CD8-positive, alpha-beta memory T cell (primary cell): ENCODE measurements around the gene GAPDHS. TPM values are rescaled to one million over a fixed set of nuclear protein-coding genes. Genes with fewer than 3 reads are reported as not detected.

Source experiments
- CTCF ChIA-PET: fragments of 350-600 bp; sonication (Branson Sonifier 250); formaldehyde crosslinking; loops from one replicate; lab custom pipeline; 2021; ENCODE audit warnings: antibody characterized with exemption; lab: Charles Lee
- POLR2A ChIA-PET: fragments of 350-600 bp; sonication (Branson Sonifier 250); formaldehyde crosslinking; loops from one replicate; lab custom pipeline; 2021; ENCODE audit warnings: antibody characterized with exemption; lab: Charles Lee
- DNase-seq, 5 donors: peaks; one replicate each; pipeline versions ENCODE4 v3.0.0 to v3.0.0-alpha.2; 2020 to 2022; ENCODE audit warnings: mixed read lengths in 1 of 5
- H3K27ac ChIP-seq: one replicate; pipeline ENCODE4 v1.7.0; 2013; ENCODE audit warnings: low read depth, mild to moderate bottlenecking, low read length, moderate library complexity
- H3K27me3 ChIP-seq: 2 replicates; pipeline ENCODE4 v1.7.0; 2013; ENCODE audit warnings: low read length, mild to moderate bottlenecking; ENCODE audit not compliant: insufficient read depth, poor library complexity, severe bottlenecking
- H3K36me3 ChIP-seq: 2 replicates; pipeline ENCODE4 v1.7.0; 2013; ENCODE audit warnings: mild to moderate bottlenecking, low read length, moderate library complexity; ENCODE audit not compliant: insufficient read depth
- H3K4me1 ChIP-seq: 2 replicates; pipeline ENCODE4 v1.7.0; 2013; ENCODE audit warnings: mild to moderate bottlenecking, low read length, moderate library complexity; ENCODE audit not compliant: insufficient read depth
- H3K4me3 ChIP-seq: 2 replicates; pipeline ENCODE4 v1.7.0; 2013; ENCODE audit warnings: mild to moderate bottlenecking, low read length
- H3K9me3 ChIP-seq: 2 replicates; pipeline ENCODE4 v1.7.0; 2013; ENCODE audit warnings: mild to moderate bottlenecking, low read length
- H3K27ac Mint-ChIP-seq, 8 donors: one replicate each; pipeline ENCODE4 v1.8.0; 2020 to 2021; ENCODE audit warnings: mixed read lengths in 8 of 8, mild to moderate bottlenecking in 6 of 8, inconsistent platforms in 3 of 8, moderate library complexity in 3 of 8
- H3K27me3 Mint-ChIP-seq, 2 donors: one replicate each; pipeline ENCODE4 v1.8.0; 2020 to 2021; ENCODE audit warnings: mixed read lengths in 2 of 2, mild to moderate bottlenecking in 1 of 2, moderate library complexity in 1 of 2
- H3K36me3 Mint-ChIP-seq, 3 donors: one replicate each; pipeline ENCODE4 v1.8.0; 2020 to 2021; ENCODE audit warnings: mixed read lengths in 3 of 3, inconsistent platforms in 1 of 3, mild to moderate bottlenecking in 1 of 3
- H3K4me1 Mint-ChIP-seq, 3 donors: one replicate each; pipeline ENCODE4 v1.8.0; 2020 to 2021; ENCODE audit warnings: mixed read lengths in 3 of 3, inconsistent platforms in 1 of 3, mild to moderate bottlenecking in 1 of 3
- H3K4me3 Mint-ChIP-seq, 7 donors: one replicate each; pipeline ENCODE4 v1.8.0; 2020 to 2021; ENCODE audit warnings: mixed read lengths in 7 of 7, mild to moderate bottlenecking in 6 of 7, moderate library complexity in 4 of 7, inconsistent platforms in 2 of 7
- H3K9me3 Mint-ChIP-seq, 5 donors: one replicate each; pipeline ENCODE4 v1.8.0; 2020 to 2022; ENCODE audit warnings: mixed read lengths in 5 of 5, mild to moderate bottlenecking in 3 of 5, moderate library complexity in 2 of 5, inconsistent platforms in 1 of 5
- polyA plus RNA-seq: library from polyadenylated mRNA; unstranded; fragments of 300-500 nt; fragmentation: Illumina TruSeq; gene quantifications from one replicate; pipeline ENCODE4 v1.2.3, GENCODE V29; 2021
- total RNA-seq, 2 experiments: library from RNA; stranded (reverse); gene quantifications; one replicate each; pipeline ENCODE4 v1.2.3, GENCODE V29; 2021

Gene GAPDHS
- total and polyA plus RNA-seq, 3 experiments from 2014 or later, result not detected

DNA sequence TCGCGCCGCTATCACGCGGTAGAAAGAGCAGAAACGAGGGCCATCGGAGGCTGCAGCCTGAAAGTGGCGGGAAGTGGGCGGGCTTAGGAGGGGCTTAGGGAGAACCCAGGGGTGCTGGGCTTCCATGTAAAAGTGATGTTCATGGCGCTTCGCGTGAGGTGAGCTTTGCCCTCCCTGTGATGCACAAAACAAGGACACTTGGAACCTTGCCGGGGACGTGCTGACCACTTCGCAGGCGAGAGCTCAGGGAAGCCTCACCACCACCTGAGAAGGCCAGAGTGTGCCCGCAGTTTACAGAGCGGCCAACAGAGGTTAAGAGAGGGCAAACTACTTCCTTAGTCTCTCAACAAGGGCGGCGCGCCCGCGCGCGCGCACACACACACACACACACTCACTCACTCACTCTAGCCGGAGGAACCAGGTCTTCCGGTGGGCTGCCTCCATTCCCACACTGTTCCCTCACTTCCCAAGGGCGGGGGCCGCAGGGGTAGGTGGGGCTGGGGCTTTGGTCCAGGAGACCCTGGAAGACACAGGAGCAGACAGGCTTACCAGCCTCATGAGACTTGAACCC lies 651 bp downstream of the GAPDHS start:
- no peaks in the 10 kb centered on the region for H3K9me3 ChIP-seq
- peaks cover 6% of the 10 kb centered on the region for H3K4me1 ChIP-seq
- H3K27me3 ChIP-seq, result no peaks in the 10 kb centered on the region
- POLR2A ChIA-PET, result no interaction called here
- Mint-ChIP-seq H3K27me3 (peaks cover 25 to 34% of the 10 kb centered on the region in 2 donors), H3K4me3 (peak overlapping the region; percentile 18 to 79 (median 75)), H3K4me1 (peaks cover 9 to 14% (median 13%) of the 10 kb centered on the region in 3 donors), H3K27ac (peak overlapping the region in 5 of 8 donors; percentile 31 to 86 (median 60)), H3K9me3 (peaks cover 0 to 2% (median 0%) of the 10 kb centered on the region in 5 donors), H3K36me3 (peaks cover 0 to 4% (median 0%) of the 10 kb centered on the region in 3 donors)
- H3K36me3 ChIP-seq, result no peaks in the 10 kb centered on the region
- peak overlapping the region; percentile 49 for H3K4me3 ChIP-seq
- peak in 2 of 5 donors; percentile 34 to 61 for DNase-seq
- CTCF ChIA-PET, result no interaction called here
- H3K27ac ChIP-seq, result no peak overlapping the region

DNA sequence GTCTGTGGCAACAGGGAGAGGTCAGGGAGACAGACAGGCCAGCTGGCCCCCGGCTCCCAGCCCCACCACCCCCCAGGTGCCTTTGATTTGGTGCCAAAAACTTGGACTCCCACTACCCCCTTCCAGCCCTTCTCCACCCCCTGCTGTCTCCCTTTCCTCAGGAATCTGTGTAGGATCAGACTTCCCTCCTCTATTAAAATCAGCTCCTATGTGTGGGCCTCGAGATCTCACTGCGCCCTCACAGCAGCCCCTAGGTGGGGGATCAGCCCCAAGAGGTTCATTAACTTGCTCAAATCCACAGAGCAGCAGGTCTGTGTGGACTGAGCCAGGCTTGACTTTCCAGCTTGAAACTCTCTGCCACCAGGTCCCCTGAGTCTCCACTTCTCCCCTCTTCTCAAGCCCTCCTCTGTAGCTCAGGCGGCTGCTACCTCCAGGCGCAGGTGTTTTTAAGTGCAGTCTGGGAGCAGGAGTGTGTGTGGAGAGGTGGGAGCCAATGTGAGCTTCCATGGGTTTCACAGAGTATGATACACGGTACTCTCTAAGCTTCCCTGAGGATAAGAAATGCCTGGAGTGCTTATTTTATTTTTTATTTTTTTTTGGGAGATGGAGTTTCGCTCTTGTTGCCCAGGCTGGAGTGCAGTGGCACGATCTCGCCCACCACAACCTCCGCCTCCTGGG lies 1.7 kb downstream of the GAPDHS start:
- Mint-ChIP-seq H3K4me3 (no peak overlapping the region), H3K4me1 (peaks cover 9 to 14% (median 13%) of the 10 kb centered on the region in 3 donors), H3K27ac (peak overlapping the region in 1 of 8 donors; percentile 56), H3K36me3 (peaks cover 0 to 4% (median 0%) of the 10 kb centered on the region in 3 donors), H3K9me3 (peaks cover 0 to 2% (median 0%) of the 10 kb centered on the region in 5 donors), H3K27me3 (peaks cover 19 to 26% of the 10 kb centered on the region in 2 donors)
- H3K9me3 ChIP-seq, result no peaks in the 10 kb centered on the region
- H3K4me1 ChIP-seq, result peaks cover 6% of the 10 kb centered on the region
- ChIA-PET CTCF (interaction anchor here (0.8 to 1.3 kb wide), 3 partner anchors 13 to 25 kb away, joined by 3 read pairs; no protein-coding TSS in a partner anchor), POLR2A (no interaction called here)
- no peaks in the 10 kb centered on the region for H3K27me3 ChIP-seq
- no peak for DNase-seq
- H3K27ac ChIP-seq, result no peak overlapping the region
- H3K36me3 ChIP-seq, result no peaks in the 10 kb centered on the region
- H3K4me3 ChIP-seq, result no peak overlapping the region

DNA sequence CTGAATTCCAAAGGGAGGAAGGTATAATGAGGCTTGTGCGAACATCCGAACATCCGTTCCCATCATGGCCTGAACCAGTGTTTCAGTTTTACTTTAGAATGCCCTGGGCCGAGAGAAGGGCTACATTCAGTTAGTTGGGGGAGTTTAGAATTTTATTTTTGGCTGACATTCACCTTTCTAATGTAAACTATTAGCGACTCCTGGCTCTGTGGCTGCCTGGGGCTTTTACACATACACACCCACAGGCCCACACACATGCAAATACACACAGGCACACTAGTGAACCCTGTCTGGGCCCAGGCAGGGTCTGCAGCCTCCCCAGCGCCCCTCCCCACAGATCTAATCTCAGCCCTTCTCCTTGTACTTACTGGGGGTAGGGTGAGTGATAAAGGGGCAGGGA lies 6.1 kb downstream of the GAPDHS start:
- Histone ChIP-seq H3K4me1 (peaks cover under 1% of the 10 kb centered on the region), H3K27ac (no peak overlapping the region), H3K36me3 (no peaks in the 10 kb centered on the region), H3K4me3 (no peak overlapping the region), H3K9me3 (no peaks in the 10 kb centered on the region), H3K27me3 (no peaks in the 10 kb centered on the region)
- Mint-ChIP-seq H3K4me3 (no peak overlapping the region), H3K27ac (peak overlapping the region in 1 of 8 donors; percentile 2), H3K4me1 (peaks cover under 1 to 6% (median 2%) of the 10 kb centered on the region in 3 donors), H3K9me3 (no peaks in the 10 kb centered on the region), H3K27me3 (peaks cover 1 to 4% of the 10 kb centered on the region in 2 donors), H3K36me3 (no peaks in the 10 kb centered on the region)
- POLR2A ChIA-PET, result no interaction called here
- no peak for DNase-seq
- CTCF ChIA-PET, result no interaction called here

DNA sequence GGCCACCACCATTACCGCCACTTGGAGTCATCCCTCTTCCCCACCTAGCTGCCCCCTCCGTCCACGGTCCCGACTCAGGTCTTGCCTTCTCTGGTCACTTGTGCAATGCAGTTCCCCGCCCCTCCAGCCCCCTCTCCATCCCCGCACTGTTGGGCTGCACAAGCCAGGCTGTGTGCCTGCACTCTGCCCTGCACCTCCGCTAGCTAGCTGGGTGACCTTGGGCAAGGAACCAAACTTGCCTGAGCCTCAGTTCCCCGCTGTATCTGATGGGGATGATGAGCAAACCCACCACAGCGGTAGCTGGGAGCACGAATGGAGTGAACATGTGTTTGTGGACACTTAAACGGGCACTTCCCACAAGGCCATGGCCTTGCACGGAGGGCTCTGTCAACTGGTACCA lies 6.6 kb downstream of the GAPDHS start:
- H3K4me3 ChIP-seq, result no peak overlapping the region
- no peaks in the 10 kb centered on the region for H3K36me3 ChIP-seq
- no peak overlapping the region for H3K27ac ChIP-seq
- H3K4me1 ChIP-seq, result peaks cover 6% of the 10 kb centered on the region
- Mint-ChIP-seq H3K27me3 (peaks cover 1 to 4% of the 10 kb centered on the region in 2 donors), H3K9me3 (no peaks in the 10 kb centered on the region), H3K4me3 (no peak overlapping the region), H3K27ac (no peak overlapping the region), H3K4me1 (peaks cover 5 to 10% (median 6%) of the 10 kb centered on the region in 3 donors), H3K36me3 (peaks cover 0 to 1% (median 0%) of the 10 kb centered on the region in 3 donors)
- DNase-seq, result no peak
- H3K9me3 ChIP-seq, result no peaks in the 10 kb centered on the region
- ChIA-PET POLR2A (no interaction called here), CTCF (no interaction called here)
- no peaks in the 10 kb centered on the region for H3K27me3 ChIP-seq

DNA sequence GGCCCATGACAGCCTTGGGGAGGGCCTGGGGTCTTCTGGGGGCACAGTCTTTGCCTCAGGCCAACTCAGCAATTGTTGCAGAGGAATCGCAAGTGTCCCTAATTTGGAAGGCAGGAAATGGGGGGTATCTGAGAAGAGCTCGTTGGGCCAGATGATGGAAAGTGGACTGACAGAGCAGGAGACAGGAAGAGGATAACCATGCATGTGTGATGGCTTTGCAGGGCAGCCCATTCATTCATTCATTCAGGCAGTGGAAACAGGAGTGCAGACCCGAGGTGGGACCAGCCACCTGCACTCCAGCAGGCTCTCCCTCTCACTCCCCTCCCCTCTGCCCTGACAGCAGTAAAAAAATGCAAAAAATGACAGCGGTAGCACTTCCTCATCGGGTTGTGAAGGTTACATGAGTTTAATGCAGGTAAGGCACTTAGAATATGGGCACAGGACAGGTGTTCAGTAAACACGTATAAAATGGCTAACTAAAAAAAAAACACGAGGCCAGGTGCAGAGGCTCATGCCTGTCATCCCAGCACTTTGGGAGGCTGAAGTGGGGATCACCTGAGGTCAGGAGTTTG lies 7.2 kb downstream of the GAPDHS start:
- no peaks in the 10 kb centered on the region for H3K36me3 ChIP-seq

DNA sequence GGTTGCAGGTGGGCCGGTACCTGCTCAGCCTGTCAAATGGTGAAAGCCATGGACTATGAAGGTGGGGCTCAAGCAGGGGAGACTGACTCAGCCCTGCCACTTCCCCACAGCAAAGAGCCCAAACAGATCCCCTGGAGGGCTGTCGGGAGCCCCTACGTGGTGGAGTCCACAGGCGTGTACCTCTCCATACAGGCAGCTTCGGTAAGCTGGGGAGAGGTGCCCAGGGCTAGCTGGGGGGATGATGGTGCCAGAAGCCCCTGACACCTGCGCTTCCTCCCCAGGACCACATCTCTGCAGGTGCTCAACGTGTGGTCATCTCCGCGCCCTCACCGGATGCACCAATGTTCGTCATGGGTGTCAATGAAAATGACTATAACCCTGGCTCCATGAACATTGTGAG lies 9.0 kb downstream of the GAPDHS start:
- DNase-seq, result no peak
- Histone ChIP-seq H3K4me3 (no peak overlapping the region), H3K36me3 (no peaks in the 10 kb centered on the region), H3K9me3 (no peaks in the 10 kb centered on the region), H3K27me3 (no peaks in the 10 kb centered on the region), H3K27ac (no peak overlapping the region), H3K4me1 (peaks cover 19% of the 10 kb centered on the region)
- Mint-ChIP-seq H3K9me3 (no peaks in the 10 kb centered on the region), H3K27me3 (no peaks in the 10 kb centered on the region), H3K4me3 (peak overlapping the region in 2 of 7 donors; percentile 35 to 82), H3K4me1 (peaks cover 16 to 27% (median 21%) of the 10 kb centered on the region in 3 donors), H3K36me3 (peaks cover 0 to 7% (median 0%) of the 10 kb centered on the region in 3 donors), H3K27ac (peak overlapping the region in 2 of 8 donors; percentile 77 to 81)
- ChIA-PET POLR2A (no interaction called here), CTCF (no interaction called here)

More for the DNA sequence above, 7.2 kb downstream of the GAPDHS start:
- Histone ChIP-seq H3K4me3 (no peak overlapping the region), H3K27me3 (no peaks in the 10 kb centered on the region), H3K9me3 (no peaks in the 10 kb centered on the region), H3K4me1 (peaks cover 7% of the 10 kb centered on the region), H3K27ac (no peak overlapping the region)
- H3K4me3 Mint-ChIP-seq, result peak overlapping the region in 1 of 7 donors; percentile 61
- peaks cover 6 to 11% (median 8%) of the 10 kb centered on the region in 3 donors for H3K4me1 Mint-ChIP-seq
- H3K36me3 Mint-ChIP-seq, result peaks cover 0 to 2% (median 0%) of the 10 kb centered on the region in 3 donors
- DNase-seq, result no peak
- H3K27ac Mint-ChIP-seq, result peak overlapping the region in 3 of 8 donors; percentile 2 to 79 (median 38)
- POLR2A ChIA-PET, result no interaction called here
- CTCF ChIA-PET, result interaction anchor here (1.4 kb wide), 1 partner anchor 9 kb away, joined by 3 read pairs; no protein-coding TSS in a partner anchor
- H3K27me3 Mint-ChIP-seq, result peaks cover 1 to 4% of the 10 kb centered on the region in 2 donors
- H3K9me3 Mint-ChIP-seq, result no peaks in the 10 kb centered on the region

DNA sequence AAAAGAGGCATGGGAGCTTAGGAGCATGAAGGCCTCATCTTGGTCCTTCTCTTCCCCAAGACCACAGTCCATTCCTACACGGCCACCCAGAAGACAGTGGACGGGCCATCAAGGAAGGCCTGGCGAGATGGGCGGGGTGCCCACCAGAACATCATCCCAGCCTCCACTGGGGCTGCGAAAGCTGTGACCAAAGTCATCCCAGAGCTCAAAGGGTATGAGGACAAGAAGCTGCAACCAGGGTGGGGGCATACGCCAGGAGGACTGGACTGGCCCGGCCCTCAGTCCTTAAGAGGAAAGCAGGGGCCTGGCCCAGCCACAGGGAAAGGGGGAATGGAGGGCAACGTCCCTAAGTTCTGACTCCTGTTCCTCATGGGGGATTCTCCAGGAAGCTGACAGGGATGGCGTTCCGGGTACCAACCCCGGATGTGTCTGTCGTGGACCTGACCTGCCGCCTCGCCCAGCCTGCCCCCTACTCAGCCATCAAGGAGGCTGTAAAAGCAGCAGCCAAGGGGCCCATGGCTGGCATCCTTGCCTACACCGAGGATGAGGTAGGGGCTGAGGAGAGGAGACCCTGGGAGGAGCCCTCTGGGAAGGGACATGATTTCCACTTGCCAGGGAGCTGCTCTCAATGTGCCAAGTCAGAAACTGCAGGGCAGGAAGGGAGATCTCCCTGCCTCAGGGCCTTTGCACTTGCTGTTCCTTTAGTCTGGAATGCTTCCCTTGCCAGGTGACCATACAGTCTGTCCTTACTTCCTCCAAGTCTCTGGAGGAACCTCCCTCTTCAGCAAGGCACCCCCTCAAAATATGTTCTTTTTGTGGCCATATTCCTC lies 10.2 kb downstream of the GAPDHS start:
- no peaks in the 10 kb centered on the region for H3K36me3 ChIP-seq
- H3K27me3 ChIP-seq, result no peaks in the 10 kb centered on the region
- no peak overlapping the region for H3K27ac ChIP-seq
- Mint-ChIP-seq H3K4me3 (peak overlapping the region in 4 of 7 donors; percentile 3 to 90 (median 62)), H3K27me3 (no peaks in the 10 kb centered on the region), H3K9me3 (no peaks in the 10 kb centered on the region), H3K4me1 (peaks cover 18 to 32% (median 23%) of the 10 kb centered on the region in 3 donors), H3K36me3 (peaks cover 0 to 10% (median 0%) of the 10 kb centered on the region in 3 donors), H3K27ac (peak overlapping the region in 4 of 8 donors; percentile 52 to 89 (median 66))
- H3K9me3 ChIP-seq, result no peaks in the 10 kb centered on the region
- CTCF ChIA-PET, result no interaction called here
- POLR2A ChIA-PET, result no interaction called here
- no peak overlapping the region for H3K4me3 ChIP-seq
- no peak for DNase-seq
- peaks cover 19% of the 10 kb centered on the region for H3K4me1 ChIP-seq
